GM12892 (cell line): ENCODE results near the gene PIPOX.

Experiments
- POLR2A ChIP-seq: IDR thresholded peaks from 2 replicates; pipeline ENCODE4 v1.6.1; 2011; ENCODE audit warnings: low read depth, low read length, control low read depth
- TAF1 ChIP-seq: IDR thresholded peaks from 2 replicates; pipeline ENCODE4 v1.6.1; 2011; ENCODE audit warnings: low read depth, mild to moderate bottlenecking, control low read depth, low read length, borderline replicate concordance

GRCh38 chr17:29069526-29070041, 26.6 kb downstream of the PIPOX start:
- no peak for TF ChIP-seq TAF1
- TF ChIP-seq POLR2A: no peak
